ENCODE measurements around the gene PHLDA2.

DNA sequence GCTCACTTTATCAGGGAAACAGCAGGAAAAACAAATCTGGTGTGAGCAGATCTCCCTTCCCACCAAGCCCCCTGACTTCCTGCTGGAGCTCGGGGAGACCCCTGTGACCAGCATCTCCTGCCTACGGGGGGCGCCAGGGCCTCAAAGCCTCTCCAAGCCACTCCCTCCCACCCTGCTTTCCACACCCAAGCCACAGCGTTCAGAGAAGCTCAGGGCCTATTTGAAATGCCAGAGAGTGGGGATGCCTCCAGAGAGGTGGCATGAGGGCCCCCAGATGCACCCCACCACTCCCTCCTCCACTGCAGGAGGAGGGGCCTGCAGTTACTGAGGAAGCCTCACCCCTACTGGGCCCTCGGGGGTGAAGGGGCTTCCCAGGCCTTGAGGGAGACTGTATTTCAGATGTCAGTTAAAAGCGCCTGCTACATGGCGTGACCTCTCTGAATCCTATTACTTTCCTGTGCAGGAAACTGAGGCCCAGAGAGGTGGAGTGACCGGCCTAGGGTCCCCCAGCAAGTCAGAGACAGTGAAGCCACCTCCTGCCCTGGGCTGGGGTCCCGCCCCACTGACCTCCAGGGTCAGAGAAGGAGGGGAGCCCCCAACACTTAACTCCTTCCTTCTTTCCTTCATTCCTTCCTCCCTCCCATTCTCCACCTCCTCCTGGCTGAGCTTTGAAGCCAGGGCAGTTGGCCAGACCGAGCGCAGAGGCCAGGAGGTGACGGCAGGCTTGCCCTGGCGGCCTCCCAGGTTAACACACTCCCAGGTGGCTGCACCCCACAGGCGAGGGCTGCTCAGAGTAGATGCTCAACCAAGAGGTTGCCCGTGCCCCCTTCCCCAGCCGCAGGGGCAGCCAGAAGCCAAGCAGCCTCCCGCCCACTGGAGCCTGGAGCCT, 37.6 kb downstream of the PHLDA2 start:
- TF ChIP-seq, protein P1, sequence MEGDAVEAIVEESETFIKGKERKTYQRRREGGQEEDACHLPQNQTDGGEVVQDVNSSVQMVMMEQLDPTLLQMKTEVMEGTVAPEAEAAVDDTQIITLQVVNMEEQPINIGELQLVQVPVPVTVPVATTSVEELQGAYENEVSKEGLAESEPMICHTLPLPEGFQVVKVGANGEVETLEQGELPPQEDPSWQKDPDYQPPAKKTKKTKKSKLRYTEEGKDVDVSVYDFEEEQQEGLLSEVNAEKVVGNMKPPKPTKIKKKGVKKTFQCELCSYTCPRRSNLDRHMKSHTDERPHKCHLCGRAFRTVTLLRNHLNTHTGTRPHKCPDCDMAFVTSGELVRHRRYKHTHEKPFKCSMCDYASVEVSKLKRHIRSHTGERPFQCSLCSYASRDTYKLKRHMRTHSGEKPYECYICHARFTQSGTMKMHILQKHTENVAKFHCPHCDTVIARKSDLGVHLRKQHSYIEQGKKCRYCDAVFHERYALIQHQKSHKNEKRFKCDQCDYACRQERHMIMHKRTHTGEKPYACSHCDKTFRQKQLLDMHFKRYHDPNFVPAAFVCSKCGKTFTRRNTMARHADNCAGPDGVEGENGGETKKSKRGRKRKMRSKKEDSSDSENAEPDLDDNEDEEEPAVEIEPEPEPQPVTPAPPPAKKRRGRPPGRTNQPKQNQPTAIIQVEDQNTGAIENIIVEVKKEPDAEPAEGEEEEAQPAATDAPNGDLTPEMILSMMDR (IDR thresholded peaks at IDR 0.05) = no peak
- TF ChIP-seq CHD4 (IDR thresholded peaks at IDR 0.05; ENCODE audit: borderline replicate concordance) = no peak

All from A549 (cell line).